ENCODE data around the gene UBE2O. TPM values are rescaled to one million over a fixed set of nuclear protein-coding genes. Genes with fewer than 3 reads are reported as not detected.
"Not testable (repeated sequence)": the region's sequence is repeated elsewhere in the genome, so short reads cannot be mapped to it uniquely, and the experiment has no call there.

Gene UBE2O
- total RNA-seq, 4 donors from 2014 or later = 16.4 to 46.5 (median 32.4) TPM

DNA sequence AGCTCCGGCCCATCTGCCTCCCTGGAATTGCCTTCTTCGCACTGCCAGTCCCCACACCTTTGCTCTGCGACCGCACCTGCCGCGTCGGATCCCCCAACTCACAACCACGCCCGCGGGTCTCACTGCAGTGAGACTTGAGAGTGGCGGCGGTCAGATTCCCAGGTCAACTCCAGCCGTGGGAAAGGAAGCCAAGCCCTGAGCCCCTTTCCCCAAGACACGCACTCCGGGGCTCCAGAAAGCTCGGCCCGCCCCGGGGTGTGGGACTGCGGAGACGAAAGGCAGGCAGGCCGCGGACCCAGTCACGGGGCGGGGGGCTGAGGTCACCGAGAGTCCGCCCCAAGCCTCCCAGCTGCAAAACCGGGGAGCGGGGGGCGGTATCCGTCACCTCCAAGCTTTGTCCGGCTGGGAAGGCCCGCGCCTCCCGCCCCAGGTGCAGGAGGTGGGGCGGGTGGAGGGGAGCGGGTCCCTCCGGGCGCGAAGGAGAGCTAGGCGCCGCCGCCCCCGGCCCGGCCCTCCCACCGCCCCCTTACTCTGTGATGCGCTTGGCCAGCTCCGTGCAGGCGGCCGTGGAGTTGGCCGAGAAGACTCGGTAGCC is 99.9 kb downstream of the UBE2O start:
- Histone ChIP-seq H3K27ac (peak overlapping the region; percentile 74 to 95 (median 84)), H3K9me3 (no peaks in the 10 kb centered on the region), H3K4me1 (peaks cover 6 to 13% of the 10 kb centered on the region in 2 donors), H3K27me3 (no peaks in the 10 kb centered on the region), H3K36me3 (no peaks in the 10 kb centered on the region), H3K4me3 (peak overlapping the region; percentile 72 to 99 (median 88))
- in situ Hi-C loops (cut with MboI; ENCODE audit: low sequenced_read_pairs in 4 of 4) = no loop called here
- TF ChIP-seq, protein P1, sequence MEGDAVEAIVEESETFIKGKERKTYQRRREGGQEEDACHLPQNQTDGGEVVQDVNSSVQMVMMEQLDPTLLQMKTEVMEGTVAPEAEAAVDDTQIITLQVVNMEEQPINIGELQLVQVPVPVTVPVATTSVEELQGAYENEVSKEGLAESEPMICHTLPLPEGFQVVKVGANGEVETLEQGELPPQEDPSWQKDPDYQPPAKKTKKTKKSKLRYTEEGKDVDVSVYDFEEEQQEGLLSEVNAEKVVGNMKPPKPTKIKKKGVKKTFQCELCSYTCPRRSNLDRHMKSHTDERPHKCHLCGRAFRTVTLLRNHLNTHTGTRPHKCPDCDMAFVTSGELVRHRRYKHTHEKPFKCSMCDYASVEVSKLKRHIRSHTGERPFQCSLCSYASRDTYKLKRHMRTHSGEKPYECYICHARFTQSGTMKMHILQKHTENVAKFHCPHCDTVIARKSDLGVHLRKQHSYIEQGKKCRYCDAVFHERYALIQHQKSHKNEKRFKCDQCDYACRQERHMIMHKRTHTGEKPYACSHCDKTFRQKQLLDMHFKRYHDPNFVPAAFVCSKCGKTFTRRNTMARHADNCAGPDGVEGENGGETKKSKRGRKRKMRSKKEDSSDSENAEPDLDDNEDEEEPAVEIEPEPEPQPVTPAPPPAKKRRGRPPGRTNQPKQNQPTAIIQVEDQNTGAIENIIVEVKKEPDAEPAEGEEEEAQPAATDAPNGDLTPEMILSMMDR (IDR thresholded peaks at IDR 0.05 in 4 of 5, conservative IDR thresholded peaks at IDR 0.05 in 1 of 5) = no peak
- TF ChIP-seq POLR2A (IDR thresholded peaks at IDR 0.05) = no peak
- intact Hi-C loops (cut with DNase I; ENCODE audit: low total_unique reads) = loop anchor here (1.0 kb wide), 1 partner anchor 32 kb away; no protein-coding TSS in a partner anchor
- DNase-seq (peak in 1 of 2 donors; percentile 12), ATAC-seq (peak; percentile 13 to 26)

DNA sequence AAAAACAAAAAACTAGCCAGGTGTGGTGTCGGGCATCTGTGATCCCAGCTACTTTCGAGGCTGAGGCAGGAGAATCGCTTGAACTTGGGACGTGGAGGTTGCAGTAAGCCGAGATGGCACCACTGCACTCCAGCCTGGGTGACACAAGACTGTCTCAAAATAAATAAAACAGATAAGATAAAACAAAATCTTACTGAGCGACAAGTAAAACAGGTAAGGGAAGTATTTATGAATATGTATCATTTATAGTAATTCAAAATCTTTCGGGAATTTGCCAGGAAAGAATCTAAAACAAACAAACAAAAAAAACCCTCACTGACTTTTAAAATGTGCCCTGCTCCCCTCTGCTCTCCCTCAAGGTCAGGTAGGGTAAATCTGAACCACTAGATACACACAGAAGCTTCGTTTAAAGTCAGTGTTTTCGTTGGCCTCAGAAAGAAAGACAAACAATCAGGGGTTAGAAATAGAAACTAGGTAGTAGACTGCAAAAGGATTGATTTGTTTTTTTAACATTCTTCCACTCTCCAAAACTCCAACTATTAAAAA is 101.4 kb downstream of the UBE2O start:
- no peak overlapping the region for H3K27ac ChIP-seq
- H3K36me3 ChIP-seq = peaks cover 0 to 11% of the 10 kb centered on the region in 2 donors
- no peak for TF ChIP-seq POLR2A (IDR thresholded peaks at IDR 0.05)
- TF ChIP-seq, protein P1 (IDR thresholded peaks at IDR 0.05 in 4 of 5, conservative IDR thresholded peaks at IDR 0.05 in 1 of 5) = no peak
- no peak for DNase-seq
- no peak overlapping the region for H3K4me3 ChIP-seq
- H3K4me1 ChIP-seq = peaks cover 6 to 13% of the 10 kb centered on the region in 2 donors
- no peak for ATAC-seq
- no peaks in the 10 kb centered on the region for H3K9me3 ChIP-seq
- intact Hi-C loops (cut with DNase I; ENCODE audit: low total_unique reads) (no loop called here), in situ Hi-C loops (cut with MboI; ENCODE audit: low sequenced_read_pairs in 4 of 4) (no loop called here)
- no peaks in the 10 kb centered on the region for H3K27me3 ChIP-seq

DNA sequence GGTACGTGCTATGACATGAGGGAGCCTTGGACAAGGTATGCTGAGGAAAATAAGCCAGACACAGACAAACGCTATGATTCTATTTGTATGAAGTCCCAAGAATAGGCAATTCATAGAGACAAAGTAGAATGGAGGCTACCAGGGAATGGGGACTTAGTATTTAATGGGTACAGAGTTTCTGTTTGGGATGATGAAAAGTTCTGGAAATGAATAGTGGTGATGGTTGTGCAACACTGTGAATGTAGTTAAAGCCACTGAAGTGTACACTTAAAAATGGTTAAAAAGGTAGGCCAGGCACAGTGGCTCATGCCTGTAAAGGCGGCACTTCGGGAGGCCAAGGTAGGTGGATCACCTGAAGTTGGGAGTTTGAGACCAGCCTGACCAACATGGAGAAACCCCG is 102.5 kb downstream of the UBE2O start:
- in situ Hi-C loops (cut with MboI; ENCODE audit: low sequenced_read_pairs in 4 of 4) = no loop called here
- Histone ChIP-seq H3K4me3 (no peak overlapping the region), H3K9me3 (no peaks in the 10 kb centered on the region), H3K36me3 (peaks cover 0 to 22% of the 10 kb centered on the region in 2 donors), H3K27ac (no peak overlapping the region), H3K27me3 (no peaks in the 10 kb centered on the region), H3K4me1 (peaks cover 6 to 13% of the 10 kb centered on the region in 2 donors)
- intact Hi-C loops (cut with DNase I; ENCODE audit: low total_unique reads) = no loop called here
- no peak for TF ChIP-seq POLR2A (IDR thresholded peaks at IDR 0.05)
- TF ChIP-seq, protein P1 (IDR thresholded peaks at IDR 0.05 in 4 of 5, conservative IDR thresholded peaks at IDR 0.05 in 1 of 5) = no peak
- ATAC-seq (no peak), DNase-seq (no peak)

GRCh38 chr17:76346936-76347335 is 106.0 kb downstream of the UBE2O start:
- H3K4me3 ChIP-seq; H3K9me3 ChIP-seq; ATAC-seq; H3K27me3 ChIP-seq; intact Hi-C loops (cut with DNase I; ENCODE audit: low total_unique reads); H3K4me1 ChIP-seq; in situ Hi-C loops (cut with MboI; ENCODE audit: low sequenced_read_pairs in 4 of 4); DNase-seq; H3K27ac ChIP-seq: not testable (repeated sequence)
- H3K36me3 ChIP-seq = peaks cover 0 to 42% of the 10 kb centered on the region in 2 donors

- TF ChIP-seq, protein P1 (IDR thresholded peaks at IDR 0.05 in 4 of 5, conservative IDR thresholded peaks at IDR 0.05 in 1 of 5) = no peak
- no peak for TF ChIP-seq POLR2A (IDR thresholded peaks at IDR 0.05)
- Histone ChIP-seq H3K4me1 (no peaks in the 10 kb centered on the region), H3K27me3 (no peaks in the 10 kb centered on the region), H3K27ac (no peak overlapping the region), H3K4me3 (no peak overlapping the region), H3K9me3 (no peaks in the 10 kb centered on the region), H3K36me3 (peaks cover 0 to 42% of the 10 kb centered on the region in 2 donors)
- ATAC-seq (no peak), DNase-seq (no peak)
- intact Hi-C loops (cut with DNase I; ENCODE audit: low total_unique reads) (no loop called here), in situ Hi-C loops (cut with MboI; ENCODE audit: low sequenced_read_pairs in 4 of 4) (no loop called here)
Measured at GRCh38 chr17:76345377-76345974, 107.5 kb downstream of the UBE2O start.

Data from gastrocnemius medialis (tissue), 4 donors.